SK-N-SH (cell line): ENCODE measurements around the gene KRT32. TPM values are rescaled to one million over a fixed set of nuclear protein-coding genes. Genes with fewer than 3 reads are reported as not detected.

Experiments used
- CTCF ChIA-PET: fragments of 300-600, 350-600 bp; formaldehyde crosslinking; extraction: SDS; loops from one replicate; lab custom pipeline; 2021; lab: Yijun Ruan, JAX
- POLR2A ChIA-PET: fragments of 350-600 bp; sonication (Branson Sonifier 250); formaldehyde crosslinking; extraction: SDS; loops from one replicate; lab custom pipeline; 2020; ENCODE audit warnings: antibody characterized with exemption, inconsistent platforms; lab: Yijun Ruan, JAX
- DNase-seq: peaks from one replicate; pipeline ENCODE4 v3.0.0; 2012
- H2AFZ ChIP-seq: fragments of 200-600 bp; sonication (generic); 2 replicates; pipeline ENCODE4 v1.8.1; 2016; ENCODE audit warnings: antibody characterized with exemption, mild to moderate bottlenecking, low read depth
- H3F3A ChIP-seq: fragments of 200-600 bp; sonication (generic); replicated peaks from 2 replicates; pipeline ENCODE3; 2016; ENCODE audit warnings: antibody characterized with exemption, mild to moderate bottlenecking; ENCODE audit not compliant: insufficient read depth
- H3K27ac ChIP-seq, 2 experiments: fragments of 200-500 bp in 1 of 2; fragments of 200-600 bp in 1 of 2; sonication (Bioruptor generic) in 1 of 2; sonication (generic), shearing (Covaris generic) in 1 of 2; 2 replicates each; pipeline versions ENCODE4 v1.5.1 to v1.6.1; 2014 to 2016; ENCODE audit warnings: low read depth in 2 of 2, inconsistent platforms in 1 of 2, low read length in 1 of 2, mild to moderate bottlenecking in 1 of 2, mixed read lengths in 1 of 2
- H3K27me3 ChIP-seq: fragments of 200-600 bp; sonication (generic), shearing (Covaris generic); 2 replicates; pipeline ENCODE4 v1.6.1; 2016; ENCODE audit warnings: mixed run types; ENCODE audit not compliant: insufficient read depth
- H3K36me3 ChIP-seq, 2 experiments: fragments of 200-500 bp in 1 of 2; fragments of 200-600 bp in 1 of 2; sonication (Bioruptor generic) in 1 of 2; sonication (generic) in 1 of 2; replicated peaks in 1 of 2; 2 replicates each; pipeline versions ENCODE3 to v1.5.1; 2014 to 2016; ENCODE audit warnings: low read length in 1 of 2, mild to moderate bottlenecking in 1 of 2; ENCODE audit not compliant: insufficient read depth in 2 of 2, control insufficient read depth in 1 of 2
- H3K4me1 ChIP-seq, 2 experiments: fragments of 200-500 bp in 1 of 2; fragments of 200-600 bp in 1 of 2; sonication (Bioruptor generic) in 1 of 2; sonication (generic), shearing (Covaris generic) in 1 of 2; 2 replicates each; pipeline versions ENCODE4 v1.5.1 to v1.6.1; 2014 to 2016; ENCODE audit warnings: low read depth in 1 of 2, low read length in 1 of 2, mixed run types in 1 of 2; ENCODE audit not compliant: insufficient read depth in 2 of 2, control insufficient read depth in 1 of 2
- H3K4me2 ChIP-seq: fragments of 200-600 bp; sonication (generic), shearing (Covaris generic); 2 replicates; pipeline ENCODE4 v1.6.1; 2017; ENCODE audit warnings: mixed run types
- H3K4me3 ChIP-seq, 2 experiments: fragments of 200-500 bp in 1 of 2; fragments of 200-600 bp in 1 of 2; sonication (Bioruptor generic) in 1 of 2; sonication (generic), shearing (Covaris generic) in 1 of 2; 2 replicates each; pipeline versions ENCODE4 v1.5.1 to v1.8.1; 2014 to 2016; ENCODE audit warnings: low read depth in 2 of 2, inconsistent platforms in 1 of 2, low read length in 1 of 2, mild to moderate bottlenecking in 1 of 2, mixed read lengths in 1 of 2, moderate library complexity in 1 of 2
- H3K79me2 ChIP-seq: fragments of 200-600 bp; sonication (generic); 2 replicates; pipeline ENCODE4 v1.8.1; 2017; ENCODE audit warnings: mild to moderate bottlenecking; ENCODE audit not compliant: insufficient read depth
- H3K9ac ChIP-seq: fragments of 200-600 bp; sonication (generic); 2 replicates; pipeline ENCODE4 v1.6.1; 2017; ENCODE audit warnings: mixed run types
- H3K9me2 ChIP-seq: fragments of 200-600 bp; sonication (generic); 2 replicates; pipeline ENCODE4 v1.6.1; 2017; ENCODE audit warnings: mixed run types
- H3K9me3 ChIP-seq: fragments of 200-600 bp; sonication (generic); 2 replicates; pipeline ENCODE4 v1.6.1; 2017; ENCODE audit warnings: mixed run types, mild to moderate bottlenecking, moderate library complexity
- H4K20me1 ChIP-seq: fragments of 200-600 bp; sonication (generic); 2 replicates; pipeline ENCODE4 v1.6.1; 2017; ENCODE audit warnings: mild to moderate bottlenecking, mixed run types; ENCODE audit not compliant: insufficient read depth
- CTCF ChIP-seq: fragments of 200-600 bp; sonication (generic); IDR thresholded peaks from 2 replicates; pipeline ENCODE4 v1.6.1; 2017; ENCODE audit warnings: antibody characterized with exemption, mild to moderate bottlenecking, moderate library complexity
- ELF1 ChIP-seq: IDR thresholded peaks from 2 replicates; pipeline ENCODE4 v1.4.0; 2012
- EP300 ChIP-seq, 2 experiments: IDR thresholded peaks; 2 replicates each; pipeline versions ENCODE4 v1.4.0 to v1.6.1; 2012; ENCODE audit warnings: borderline replicate concordance in 1 of 2, low read depth in 1 of 2, low read length in 1 of 2
- FOSL2 ChIP-seq: IDR thresholded peaks from 2 replicates; pipeline ENCODE4 v1.4.0; 2012; ENCODE audit warnings: low read depth, mild to moderate bottlenecking, moderate library complexity, borderline replicate concordance
- FOXM1 ChIP-seq: IDR thresholded peaks from 2 replicates; pipeline ENCODE4 v1.4.0; 2012; ENCODE audit warnings: low read depth, mild to moderate bottlenecking
- GABPA ChIP-seq: IDR thresholded peaks from 2 replicates; pipeline ENCODE4 v1.4.0; 2012; ENCODE audit warnings: low read depth, mild to moderate bottlenecking
- GATA2 ChIP-seq: sonication (generic); formaldehyde crosslinking; IDR thresholded peaks from 2 replicates; pipeline ENCODE4 v1.5.0; 2020; ENCODE audit warnings: mild to moderate bottlenecking, missing genetic modification reagents
- IRF3 ChIP-seq: fragments of 150-350 bp; IDR thresholded peaks from 2 replicates; pipeline ENCODE4 v1.6.1; 2016; ENCODE audit warnings: mild to moderate bottlenecking, low read depth, low read length
- JUND ChIP-seq: IDR thresholded peaks from 2 replicates; pipeline ENCODE4 v1.4.0; 2012
- MXI1 ChIP-seq: IDR thresholded peaks from 2 replicates; pipeline ENCODE4 v1.6.1; 2012; ENCODE audit warnings: mild to moderate bottlenecking, low read depth, low read length, improper control_type of control experiment
- NFIC ChIP-seq: IDR thresholded peaks from 2 replicates; pipeline ENCODE4 v1.4.0; 2012; ENCODE audit warnings: borderline replicate concordance
- NRF1 ChIP-seq: IDR thresholded peaks from 2 replicates; pipeline ENCODE4 v1.6.1; 2012; ENCODE audit warnings: low read depth, mild to moderate bottlenecking, low read length
- RAD21 ChIP-seq: IDR thresholded peaks from 2 replicates; pipeline ENCODE4 v1.6.1; 2012; ENCODE audit warnings: mild to moderate bottlenecking, low read length
- RCOR1 ChIP-seq: fragments of 150-350 bp; IDR thresholded peaks from 2 replicates; pipeline ENCODE4 v1.6.1; 2017; ENCODE audit warnings: antibody characterized with exemption, low read length
- TAF1 ChIP-seq: IDR thresholded peaks from 2 replicates; pipeline ENCODE4 v1.6.1; 2012; ENCODE audit warnings: low read depth, mild to moderate bottlenecking, low read length, moderate library complexity, borderline replicate concordance
- TEAD4 ChIP-seq: IDR thresholded peaks from 2 replicates; pipeline ENCODE4 v1.4.0; 2012; ENCODE audit warnings: mild to moderate bottlenecking, borderline replicate concordance; ENCODE audit not compliant: insufficient read depth
- USF1 ChIP-seq: IDR thresholded peaks from 2 replicates; pipeline ENCODE4 v1.4.0; 2012; ENCODE audit warnings: low read depth, borderline replicate concordance
- YY1 ChIP-seq: IDR thresholded peaks from 2 replicates; pipeline ENCODE4 v1.4.0; 2012; ENCODE audit warnings: low read depth, mild to moderate bottlenecking
- ZBTB33 ChIP-seq: IDR thresholded peaks from 2 replicates; pipeline ENCODE4 v1.4.0; 2012; ENCODE audit warnings: low read depth, borderline replicate concordance
- WGBS: methylation state at CpG from one replicate; pipeline ENCODE4 v1.1.6; 2017; ENCODE audit warnings: low lambda C conversion rate; 5-methylcytosine and 5-hydroxymethylcytosine counted together
- polyA plus RNA-seq, 3 experiments: library from polyadenylated mRNA; depleted of rRNA; stranded (reverse); fragments of >200 nt; gene quantifications; 2 replicates each; pipeline ENCODE4 v1.2.3, GENCODE V29; 2012
- TF ChIP-seq, protein P1 (sequence below): fragments of 150-350 bp; IDR thresholded peaks from 2 replicates; pipeline ENCODE4 v1.6.1; 2017; ENCODE audit warnings: antibody characterized with exemption, low read length, low read depth, borderline replicate concordance

Gene KRT32
- polyA plus RNA-seq, 1 of the 3 experiments (the other 2 are of a cell fraction) = not detected

GRCh38 chr17:41483531-41483930, 16.3 kb upstream of the KRT32 start:
- Histone ChIP-seq H3K79me2 (no peaks in the 10 kb centered on the region), H3K27ac (no peak overlapping the region), H3K9me3 (no peaks in the 10 kb centered on the region), H4K20me1 (no peaks in the 10 kb centered on the region), H2AFZ (no peak overlapping the region), H3K36me3 (no peaks in the 10 kb centered on the region), H3K9ac (no peak overlapping the region), H3K27me3 (no peaks in the 10 kb centered on the region), H3K4me3 (no peak overlapping the region), H3K4me1 (peaks cover 0 to 14% of the 10 kb centered on the region in 2 experiments; a peak in 1 of 4 replicates), H3K9me2 (no peaks in the 10 kb centered on the region), H3F3A (no peaks in the 10 kb centered on the region), H3K4me2 (no peak overlapping the region)
- CTCF ChIA-PET = interaction anchor here (3.9 kb wide), 1 partner anchor 65 kb away, joined by 23 read pairs; no protein-coding TSS in a partner anchor
- no peak for DNase-seq
- WGBS = 87% methylated on average over 9 of the region's 9 CpGs
- TF ChIP-seq IRF3 (no peak), GABPA (no peak), NFIC (no peak), ZBTB33 (no peak), EP300 (IDR thresholded peaks at IDR 0.05; ENCODE audit: borderline replicate concordance in 1 of 2, low read depth in 1 of 2, low read length in 1 of 2) (no peak), RAD21 (no peak), NRF1 (no peak), MXI1 (no peak), TAF1 (no peak), FOXM1 (no peak), FOSL2 (no peak), CTCF (no peak), RCOR1 (no peak), GATA2 (CRISPR knock-in tag) (no peak), YY1 (no peak), ELF1 (no peak), JUND (no peak), TEAD4 (no peak), USF1 (no peak)
- TF ChIP-seq, protein P1, sequence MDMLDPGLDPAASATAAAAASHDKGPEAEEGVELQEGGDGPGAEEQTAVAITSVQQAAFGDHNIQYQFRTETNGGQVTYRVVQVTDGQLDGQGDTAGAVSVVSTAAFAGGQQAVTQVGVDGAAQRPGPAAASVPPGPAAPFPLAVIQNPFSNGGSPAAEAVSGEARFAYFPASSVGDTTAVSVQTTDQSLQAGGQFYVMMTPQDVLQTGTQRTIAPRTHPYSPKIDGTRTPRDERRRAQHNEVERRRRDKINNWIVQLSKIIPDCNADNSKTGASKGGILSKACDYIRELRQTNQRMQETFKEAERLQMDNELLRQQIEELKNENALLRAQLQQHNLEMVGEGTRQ = no peak
- POLR2A ChIA-PET = no interaction called here
